CMK (cell line): ENCODE data around the gene CWC27.

ENCODE experiments used
- DNase-seq: peaks from one replicate; pipeline ENCODE4 v3.0.0-alpha.2; 2010; ENCODE audit warnings: low read depth

CWC27 gene

GRCh38 chr5:64979531-64979930 lies 210.8 kb downstream of the CWC27 start:
- no peak for DNase-seq

- no peak for DNase-seq
These were observed 211.4 kb downstream of the CWC27 start for GRCh38 chr5:64980176-64980575.

GRCh38 chr5:64987768-64988167 lies 219.0 kb downstream of the CWC27 start:
- no peak for DNase-seq

- DNase-seq = no peak
These were observed 240.5 kb downstream of the CWC27 start for GRCh38 chr5:65009207-65009606.

- no peak for DNase-seq
These were observed 242.1 kb downstream of the CWC27 start for GRCh38 chr5:65010841-65011240.

GRCh38 chr5:65012301-65012892 lies 243.7 kb downstream of the CWC27 start:
- DNase-seq = no peak

- no peak for DNase-seq
These were observed 244.4 kb downstream of the CWC27 start for GRCh38 chr5:65013166-65013565.

- no peak for DNase-seq
These were observed 246.0 kb downstream of the CWC27 start for GRCh38 chr5:65014769-65015168.

GRCh38 chr5:65015767-65016166 lies 247.0 kb downstream of the CWC27 start:
- DNase-seq = no peak

- DNase-seq = no peak
These were observed 248.9 kb downstream of the CWC27 start for GRCh38 chr5:65017636-65018035.

GRCh38 chr5:65018763-65019162 lies 250.0 kb downstream of the CWC27 start:
- DNase-seq = no peak

- DNase-seq = no peak
These were observed 251.8 kb downstream of the CWC27 start for GRCh38 chr5:65020492-65020891.

GRCh38 chr5:65021527-65022226 lies 252.9 kb downstream of the CWC27 start:
- no peak for DNase-seq

- no peak for DNase-seq
These were observed 254.2 kb downstream of the CWC27 start for GRCh38 chr5:65022932-65023331.

GRCh38 chr5:65024681-65025080 lies 256.0 kb downstream of the CWC27 start:
- no peak for DNase-seq

- DNase-seq = no peak
These were observed 258.3 kb downstream of the CWC27 start for GRCh38 chr5:65026816-65027548.

- no peak for DNase-seq
These were observed 260.4 kb downstream of the CWC27 start for GRCh38 chr5:65029178-65029577.

- no peak for DNase-seq
These were observed 261.3 kb downstream of the CWC27 start for GRCh38 chr5:65030056-65030455.

GRCh38 chr5:65032250-65032649 lies 263.5 kb downstream of the CWC27 start:
- DNase-seq = no peak

GRCh38 chr5:65034029-65034812 lies 265.5 kb downstream of the CWC27 start:
- no peak for DNase-seq

GRCh38 chr5:65034813-65035209 lies 266.1 kb downstream of the CWC27 start:
- no peak for DNase-seq
